GM12878 (cell line): Measurements from ENCODE around the gene TMEM120B. TPM values are rescaled to one million over a fixed set of nuclear protein-coding genes. Genes with fewer than 3 reads are reported as not detected.

Experiments
- CEBPB ChIP-seq, 2 experiments: fragments of 150-350 bp in 1 of 2; IDR thresholded peaks; 2 replicates each; pipeline ENCODE4 v1.6.1; 2012 to 2014; ENCODE audit warnings: low read depth in 2 of 2, low read length in 2 of 2, borderline replicate concordance in 1 of 2, inconsistent platforms in 1 of 2
- ESRRA ChIP-seq: IDR thresholded peaks from 2 replicates; pipeline ENCODE4 v1.6.1; 2012; ENCODE audit warnings: mild to moderate bottlenecking, low read length, improper control_type of control experiment
- IRF4 ChIP-seq: IDR thresholded peaks from 2 replicates; pipeline ENCODE4 v1.6.1; 2011; ENCODE audit warnings: low read depth, low read length
- KDM1A ChIP-seq: fragments of 200-600 bp; sonication (generic); IDR thresholded peaks from 2 replicates; pipeline ENCODE4 v1.6.1; 2016; ENCODE audit warnings: borderline replicate concordance
- KLF5 ChIP-seq: fragments of 450-650 bp; IDR thresholded peaks from 2 replicates; pipeline ENCODE4 v1.6.1; 2014; ENCODE audit warnings: mild to moderate bottlenecking; ENCODE audit not compliant: partially characterized antibody
- MXI1 ChIP-seq: fragments of 150-350 bp; IDR thresholded peaks from 2 replicates; pipeline ENCODE4 v1.6.1; 2011; ENCODE audit warnings: low read depth, mild to moderate bottlenecking, inconsistent platforms, low read length, improper control_type of control experiment
- NFXL1 ChIP-seq: fragments of 450-650 bp; IDR thresholded peaks from 2 replicates; pipeline ENCODE4 v1.6.1; 2017; ENCODE audit warnings: antibody characterized with exemption, mild to moderate bottlenecking, borderline replicate concordance
- NR2F1 ChIP-seq: fragments of 450-650 bp; conservative IDR thresholded peaks from 2 replicates; pipeline ENCODE4 v1.6.1; 2017; ENCODE audit warnings: mild to moderate bottlenecking
- POLR2AphosphoS2 ChIP-seq: IDR thresholded peaks from 2 replicates; pipeline ENCODE4 v1.6.1; 2011; ENCODE audit warnings: low read depth, mild to moderate bottlenecking, low read length, improper control_type of control experiment, moderate library complexity
- POU2F2 ChIP-seq: IDR thresholded peaks from 3 replicates; pipeline ENCODE4 v1.6.1; 2011; ENCODE audit warnings: low read depth, mild to moderate bottlenecking, low read length, borderline replicate concordance
- SMARCA5 ChIP-seq: fragments of 450-650 bp; IDR thresholded peaks from 2 replicates; pipeline ENCODE4 v1.6.1; 2017; ENCODE audit warnings: mild to moderate bottlenecking
- SRF ChIP-seq, 2 experiments: IDR thresholded peaks; 2 replicates each; pipeline ENCODE4 v1.6.1; 2011; ENCODE audit warnings: low read depth in 2 of 2, low read length in 2 of 2, mild to moderate bottlenecking in 1 of 2, moderate library complexity in 1 of 2
- TAF1 ChIP-seq: IDR thresholded peaks from 2 replicates; pipeline ENCODE4 v1.6.1; 2011; ENCODE audit warnings: mild to moderate bottlenecking, low read depth, low read length, borderline replicate concordance
- ZNF384 ChIP-seq: IDR thresholded peaks from 2 replicates; pipeline ENCODE4 v1.6.1; 2012; ENCODE audit warnings: low read depth, mild to moderate bottlenecking, low read length, improper control_type of control experiment, borderline replicate concordance
- polyA plus RNA-seq, 11 experiments: library from polyadenylated mRNA; depleted of rRNA in 4 of 11; unstranded in 6 of 11; stranded (reverse) in 5 of 11; fragments of >200 nt; fragmentation: Nextera tagmentation in 4 of 11; fragmentation: Illumina TruSeq in 1 of 11; extraction: Ambion mirVana in 4 of 11; extraction: Trizol in 1 of 11; gene quantifications; 1 replicate in 1 of 11; 2 replicates in 10 of 11; pipeline versions ENCODE4 v1.2.1 to v1.2.3, GENCODE V29; 2011 to 2016; ENCODE audit warnings: inconsistent platforms in 2 of 11, missing spikeins in 2 of 11, low read depth in 1 of 11
- total RNA-seq, 4 experiments: library from RNA; depleted of rRNA in 3 of 4; stranded (reverse); fragments of >200 nt in 3 of 4; fragmentation: Illumina TruSeq in 1 of 4; extraction: Trizol in 1 of 4; gene quantifications; 2 replicates each; pipeline versions ENCODE4 v1.2.1 to v1.2.3, GENCODE V29; 2013 to 2021
- TF ChIP-seq, protein P1 (sequence below): IDR thresholded peaks from 2 replicates; pipeline ENCODE4 v1.6.1; 2012; ENCODE audit warnings: low read length, inconsistent platforms
- TF ChIP-seq, protein P2 (sequence below): fragments of 450-650 bp; IDR thresholded peaks from 2 replicates; pipeline ENCODE4 v1.6.1; 2017; ENCODE audit warnings: mild to moderate bottlenecking, moderate library complexity
- TF ChIP-seq, protein P3 (sequence below): IDR thresholded peaks from 2 replicates; pipeline ENCODE4 v1.6.1; 2012; ENCODE audit warnings: mild to moderate bottlenecking, low read depth, low read length
- TF ChIP-seq, protein P4 (sequence below): fragments of 450-650 bp; conservative IDR thresholded peaks from 2 replicates; pipeline ENCODE4 v1.6.1; 2017; ENCODE audit warnings: mild to moderate bottlenecking, moderate library complexity

Gene TMEM120B
- total and polyA plus RNA-seq, 10 of the 15 experiments (the other 5 are each of a cell fraction or from before 2014, with no cell fraction given): 4.0 to 26.2 (median 9.2) TPM

DNA sequence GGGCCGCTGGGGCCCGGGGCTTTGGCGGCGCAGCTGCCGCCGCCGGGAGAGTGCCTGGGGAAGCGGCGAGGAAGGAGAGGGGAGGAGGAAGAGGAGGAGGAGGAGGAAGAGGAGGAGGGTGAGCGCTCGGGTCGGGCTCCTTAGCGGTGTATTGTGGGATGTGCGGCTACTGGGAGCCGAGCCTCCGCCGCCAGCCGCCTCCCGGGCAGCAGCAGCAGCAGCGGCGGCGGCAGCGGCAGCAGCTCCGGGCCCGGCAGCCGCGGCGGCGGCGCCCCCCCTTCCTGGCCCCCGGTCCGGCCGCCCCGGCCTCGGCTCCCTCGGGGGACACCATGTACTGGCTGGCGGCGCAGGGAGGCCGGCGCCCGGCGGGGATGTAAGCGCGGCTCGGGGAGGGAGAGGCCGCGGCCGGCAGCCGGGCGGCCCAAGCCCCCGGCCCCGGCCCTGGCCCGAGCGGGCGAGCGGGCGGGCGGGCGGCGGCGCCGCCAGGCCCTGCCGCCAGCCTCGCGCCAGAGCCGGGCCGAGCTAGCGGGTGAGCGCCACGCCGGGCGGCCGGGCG is 91.4 kb downstream of the TMEM120B start, which contains the start of gene SETD1B (continued):
- TF ChIP-seq TAF1: no peak
- no peak; the same call in 1 of the 2 replicates for TF ChIP-seq SMARCA5
- TF ChIP-seq NFXL1: peak; percentile 99
- TF ChIP-seq, protein P1, sequence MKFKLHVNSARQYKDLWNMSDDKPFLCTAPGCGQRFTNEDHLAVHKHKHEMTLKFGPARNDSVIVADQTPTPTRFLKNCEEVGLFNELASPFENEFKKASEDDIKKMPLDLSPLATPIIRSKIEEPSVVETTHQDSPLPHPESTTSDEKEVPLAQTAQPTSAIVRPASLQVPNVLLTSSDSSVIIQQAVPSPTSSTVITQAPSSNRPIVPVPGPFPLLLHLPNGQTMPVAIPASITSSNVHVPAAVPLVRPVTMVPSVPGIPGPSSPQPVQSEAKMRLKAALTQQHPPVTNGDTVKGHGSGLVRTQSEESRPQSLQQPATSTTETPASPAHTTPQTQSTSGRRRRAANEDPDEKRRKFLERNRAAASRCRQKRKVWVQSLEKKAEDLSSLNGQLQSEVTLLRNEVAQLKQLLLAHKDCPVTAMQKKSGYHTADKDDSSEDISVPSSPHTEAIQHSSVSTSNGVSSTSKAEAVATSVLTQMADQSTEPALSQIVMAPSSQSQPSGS: no peak
- TF ChIP-seq, protein P2, sequence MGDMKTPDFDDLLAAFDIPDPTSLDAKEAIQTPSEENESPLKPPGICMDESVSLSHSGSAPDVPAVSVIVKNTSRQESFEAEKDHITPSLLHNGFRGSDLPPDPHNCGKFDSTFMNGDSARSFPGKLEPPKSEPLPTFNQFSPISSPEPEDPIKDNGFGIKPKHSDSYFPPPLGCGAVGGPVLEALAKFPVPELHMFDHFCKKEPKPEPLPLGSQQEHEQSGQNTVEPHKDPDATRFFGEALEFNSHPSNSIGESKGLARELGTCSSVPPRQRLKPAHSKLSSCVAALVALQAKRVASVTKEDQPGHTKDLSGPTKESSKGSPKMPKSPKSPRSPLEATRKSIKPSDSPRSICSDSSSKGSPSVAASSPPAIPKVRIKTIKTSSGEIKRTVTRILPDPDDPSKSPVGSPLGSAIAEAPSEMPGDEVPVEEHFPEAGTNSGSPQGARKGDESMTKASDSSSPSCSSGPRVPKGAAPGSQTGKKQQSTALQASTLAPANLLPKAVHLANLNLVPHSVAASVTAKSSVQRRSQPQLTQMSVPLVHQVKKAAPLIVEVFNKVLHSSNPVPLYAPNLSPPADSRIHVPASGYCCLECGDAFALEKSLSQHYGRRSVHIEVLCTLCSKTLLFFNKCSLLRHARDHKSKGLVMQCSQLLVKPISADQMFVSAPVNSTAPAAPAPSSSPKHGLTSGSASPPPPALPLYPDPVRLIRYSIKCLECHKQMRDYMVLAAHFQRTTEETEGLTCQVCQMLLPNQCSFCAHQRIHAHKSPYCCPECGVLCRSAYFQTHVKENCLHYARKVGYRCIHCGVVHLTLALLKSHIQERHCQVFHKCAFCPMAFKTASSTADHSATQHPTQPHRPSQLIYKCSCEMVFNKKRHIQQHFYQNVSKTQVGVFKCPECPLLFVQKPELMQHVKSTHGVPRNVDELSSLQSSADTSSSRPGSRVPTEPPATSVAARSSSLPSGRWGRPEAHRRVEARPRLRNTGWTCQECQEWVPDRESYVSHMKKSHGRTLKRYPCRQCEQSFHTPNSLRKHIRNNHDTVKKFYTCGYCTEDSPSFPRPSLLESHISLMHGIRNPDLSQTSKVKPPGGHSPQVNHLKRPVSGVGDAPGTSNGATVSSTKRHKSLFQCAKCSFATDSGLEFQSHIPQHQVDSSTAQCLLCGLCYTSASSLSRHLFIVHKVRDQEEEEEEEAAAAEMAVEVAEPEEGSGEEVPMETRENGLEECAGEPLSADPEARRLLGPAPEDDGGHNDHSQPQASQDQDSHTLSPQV: no peak
- no peak for TF ChIP-seq ESRRA
- TF ChIP-seq, protein P3, sequence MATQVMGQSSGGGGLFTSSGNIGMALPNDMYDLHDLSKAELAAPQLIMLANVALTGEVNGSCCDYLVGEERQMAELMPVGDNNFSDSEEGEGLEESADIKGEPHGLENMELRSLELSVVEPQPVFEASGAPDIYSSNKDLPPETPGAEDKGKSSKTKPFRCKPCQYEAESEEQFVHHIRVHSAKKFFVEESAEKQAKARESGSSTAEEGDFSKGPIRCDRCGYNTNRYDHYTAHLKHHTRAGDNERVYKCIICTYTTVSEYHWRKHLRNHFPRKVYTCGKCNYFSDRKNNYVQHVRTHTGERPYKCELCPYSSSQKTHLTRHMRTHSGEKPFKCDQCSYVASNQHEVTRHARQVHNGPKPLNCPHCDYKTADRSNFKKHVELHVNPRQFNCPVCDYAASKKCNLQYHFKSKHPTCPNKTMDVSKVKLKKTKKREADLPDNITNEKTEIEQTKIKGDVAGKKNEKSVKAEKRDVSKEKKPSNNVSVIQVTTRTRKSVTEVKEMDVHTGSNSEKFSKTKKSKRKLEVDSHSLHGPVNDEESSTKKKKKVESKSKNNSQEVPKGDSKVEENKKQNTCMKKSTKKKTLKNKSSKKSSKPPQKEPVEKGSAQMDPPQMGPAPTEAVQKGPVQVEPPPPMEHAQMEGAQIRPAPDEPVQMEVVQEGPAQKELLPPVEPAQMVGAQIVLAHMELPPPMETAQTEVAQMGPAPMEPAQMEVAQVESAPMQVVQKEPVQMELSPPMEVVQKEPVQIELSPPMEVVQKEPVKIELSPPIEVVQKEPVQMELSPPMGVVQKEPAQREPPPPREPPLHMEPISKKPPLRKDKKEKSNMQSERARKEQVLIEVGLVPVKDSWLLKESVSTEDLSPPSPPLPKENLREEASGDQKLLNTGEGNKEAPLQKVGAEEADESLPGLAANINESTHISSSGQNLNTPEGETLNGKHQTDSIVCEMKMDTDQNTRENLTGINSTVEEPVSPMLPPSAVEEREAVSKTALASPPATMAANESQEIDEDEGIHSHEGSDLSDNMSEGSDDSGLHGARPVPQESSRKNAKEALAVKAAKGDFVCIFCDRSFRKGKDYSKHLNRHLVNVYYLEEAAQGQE: no peak
- no peak for TF ChIP-seq KDM1A
- no peak for TF ChIP-seq SRF (IDR thresholded peaks at IDR 0.05; ENCODE audit: low read depth in 2 of 2, low read length in 2 of 2)
- TF ChIP-seq NR2F1: peak; percentile 28; the same call in 1 of the 2 replicates
- TF ChIP-seq CEBPB (IDR thresholded peaks at IDR 0.05; ENCODE audit: borderline replicate concordance in 1 of 2, low read depth in 2 of 2, low read length in 2 of 2): no peak
- no peak for TF ChIP-seq IRF4
- TF ChIP-seq POLR2AphosphoS2: no peak
- TF ChIP-seq MXI1: no peak
- no peak for TF ChIP-seq POU2F2
- no peak for TF ChIP-seq ZNF384
- TF ChIP-seq KLF5: no peak
- TF ChIP-seq, protein P4, sequence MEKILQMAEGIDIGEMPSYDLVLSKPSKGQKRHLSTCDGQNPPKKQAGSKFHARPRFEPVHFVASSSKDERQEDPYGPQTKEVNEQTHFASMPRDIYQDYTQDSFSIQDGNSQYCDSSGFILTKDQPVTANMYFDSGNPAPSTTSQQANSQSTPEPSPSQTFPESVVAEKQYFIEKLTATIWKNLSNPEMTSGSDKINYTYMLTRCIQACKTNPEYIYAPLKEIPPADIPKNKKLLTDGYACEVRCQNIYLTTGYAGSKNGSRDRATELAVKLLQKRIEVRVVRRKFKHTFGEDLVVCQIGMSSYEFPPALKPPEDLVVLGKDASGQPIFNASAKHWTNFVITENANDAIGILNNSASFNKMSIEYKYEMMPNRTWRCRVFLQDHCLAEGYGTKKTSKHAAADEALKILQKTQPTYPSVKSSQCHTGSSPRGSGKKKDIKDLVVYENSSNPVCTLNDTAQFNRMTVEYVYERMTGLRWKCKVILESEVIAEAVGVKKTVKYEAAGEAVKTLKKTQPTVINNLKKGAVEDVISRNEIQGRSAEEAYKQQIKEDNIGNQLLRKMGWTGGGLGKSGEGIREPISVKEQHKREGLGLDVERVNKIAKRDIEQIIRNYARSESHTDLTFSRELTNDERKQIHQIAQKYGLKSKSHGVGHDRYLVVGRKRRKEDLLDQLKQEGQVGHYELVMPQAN: 0 out of 2 replicates have a peak, but pooled peaks have one; percentile 9
